ENCODE measurements around the gene NR2E3.
"Not testable (repeated sequence)": the region's sequence is repeated elsewhere in the genome, so short reads cannot be mapped to it uniquely, and the experiment has no call there.

NR2E3 gene

GRCh38 chr15:71821547-71822129 lies 11.3 kb downstream of the NR2E3 start:
- Histone ChIP-seq H3K27me3 (ENCODE audit: insufficient read depth, low read length) (no peaks in the 10 kb centered on the region), H3K9ac (ENCODE audit: low read depth, low read length) (no peak overlapping the region), H3K9me3 (ENCODE audit: insufficient read depth, low read depth, low read length) (peaks cover 14% of the 10 kb centered on the region; the same call in 1 of the 2 replicates), H3K36me3 (ENCODE audit: insufficient read depth, low read length) (peaks cover 8% of the 10 kb centered on the region; the same call in 1 of the 2 replicates), H3K4me1 (ENCODE audit: insufficient read depth, low read length) (peaks cover 8% of the 10 kb centered on the region), H3K4me3 (ENCODE audit: low read length) (no peak overlapping the region), H3K27ac (ENCODE audit: low read depth, low read length) (no peak overlapping the region)
- 92% methylated on average over 5 of the region's 5 CpGs for WGBS

- no peak overlapping the region for H3K9ac ChIP-seq (ENCODE audit: low read depth, low read length)
- H3K27ac ChIP-seq (ENCODE audit: low read depth, low read length) = no peak overlapping the region
- H3K4me1 ChIP-seq (ENCODE audit: insufficient read depth, low read length) = peaks cover 12% of the 10 kb centered on the region
- H3K4me3 ChIP-seq (ENCODE audit: low read length) = no peak overlapping the region
- H3K9me3 ChIP-seq (ENCODE audit: insufficient read depth, low read depth, low read length) = peaks cover 14% of the 10 kb centered on the region; the same call in 1 of the 2 replicates
- H3K27me3 ChIP-seq (ENCODE audit: insufficient read depth, low read length) = no peaks in the 10 kb centered on the region
- WGBS = 96% methylated on average over 3 of the region's 3 CpGs
- H3K36me3 ChIP-seq (ENCODE audit: insufficient read depth, low read length) = peaks cover 20% of the 10 kb centered on the region
Measured at GRCh38 chr15:71822890-71823630, 12.7 kb downstream of the NR2E3 start.

DNA sequence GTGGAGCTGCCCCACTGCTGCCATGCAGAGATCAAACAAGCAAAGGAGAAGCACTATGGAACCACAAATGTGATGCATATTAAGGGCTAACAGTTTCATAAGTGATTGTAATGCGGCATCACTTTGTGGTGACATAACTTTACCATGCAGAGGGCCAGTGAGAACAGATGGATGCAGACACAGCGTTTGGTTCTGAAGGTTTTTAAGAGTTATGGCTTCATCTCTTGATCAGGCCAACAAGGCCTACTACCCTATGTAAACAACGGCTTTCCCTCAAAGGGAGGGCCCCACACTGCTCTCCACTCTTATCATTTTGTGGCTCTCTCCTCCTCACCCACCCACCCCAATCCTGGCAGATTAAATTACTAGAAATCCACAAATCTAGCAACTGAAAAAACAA lies 13.4 kb downstream of the NR2E3 start:
- H3K36me3 ChIP-seq (ENCODE audit: insufficient read depth, low read length) = peaks cover 20% of the 10 kb centered on the region
- WGBS = 90% methylated on average over 3 of the region's 3 CpGs

DNA sequence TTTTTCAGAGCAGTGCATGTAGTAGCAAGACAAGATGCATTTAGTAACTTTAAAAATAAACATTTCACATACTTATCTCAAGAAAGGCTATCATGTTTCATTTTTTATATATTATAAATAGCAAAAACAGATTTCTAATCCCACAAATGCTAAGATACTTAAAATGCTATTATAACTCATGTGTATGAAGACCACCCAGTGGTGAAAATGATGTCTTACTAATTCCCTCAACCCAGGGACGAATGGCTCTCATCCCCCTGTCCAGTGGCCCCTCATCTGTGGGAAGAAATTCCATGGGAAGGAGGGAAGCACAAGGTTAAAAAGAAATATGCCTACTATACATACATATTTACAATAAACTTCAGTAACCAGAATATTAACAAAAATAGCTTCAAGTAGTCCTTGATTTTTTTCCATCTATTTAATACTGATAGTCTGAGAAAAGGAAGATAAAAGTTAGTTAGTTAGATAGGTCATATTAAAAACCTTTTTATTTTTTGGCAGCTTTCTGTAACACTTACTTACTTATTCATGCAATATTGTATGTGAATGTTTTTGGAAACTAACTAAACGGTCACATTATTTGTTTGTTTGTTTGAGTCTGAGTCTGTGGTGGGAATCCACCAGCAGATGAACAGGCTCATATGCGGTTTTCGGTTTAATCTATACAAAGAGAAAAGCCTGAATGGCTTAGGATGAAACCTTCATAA lies 14.8 kb downstream of the NR2E3 start:
- no peak overlapping the region for H3K9ac ChIP-seq (ENCODE audit: low read depth, low read length)
- no peak overlapping the region for H3K4me3 ChIP-seq (ENCODE audit: low read length)
- H3K27me3 ChIP-seq (ENCODE audit: insufficient read depth, low read length) = no peaks in the 10 kb centered on the region
- no peak overlapping the region for H3K27ac ChIP-seq (ENCODE audit: low read depth, low read length)
- peaks cover 12% of the 10 kb centered on the region for H3K4me1 ChIP-seq (ENCODE audit: insufficient read depth, low read length)
- peaks cover 26% of the 10 kb centered on the region for H3K36me3 ChIP-seq (ENCODE audit: insufficient read depth, low read length)
- WGBS = 96% methylated on average over 3 of the region's 4 CpGs
- H3K9me3 ChIP-seq (ENCODE audit: insufficient read depth, low read depth, low read length) = peaks cover 14% of the 10 kb centered on the region; the same call in 1 of the 2 replicates

More for the DNA sequence above, 13.4 kb downstream of the NR2E3 start:
- no peak overlapping the region for H3K27ac ChIP-seq (ENCODE audit: low read depth, low read length)
- no peak overlapping the region for H3K9ac ChIP-seq (ENCODE audit: low read depth, low read length)
- no peak overlapping the region for H3K4me3 ChIP-seq (ENCODE audit: low read length)
- H3K4me1 ChIP-seq (ENCODE audit: insufficient read depth, low read length) = peaks cover 12% of the 10 kb centered on the region
- H3K9me3 ChIP-seq (ENCODE audit: insufficient read depth, low read depth, low read length) = peaks cover 14% of the 10 kb centered on the region; the same call in 1 of the 2 replicates
- no peaks in the 10 kb centered on the region for H3K27me3 ChIP-seq (ENCODE audit: insufficient read depth, low read length)

DNA sequence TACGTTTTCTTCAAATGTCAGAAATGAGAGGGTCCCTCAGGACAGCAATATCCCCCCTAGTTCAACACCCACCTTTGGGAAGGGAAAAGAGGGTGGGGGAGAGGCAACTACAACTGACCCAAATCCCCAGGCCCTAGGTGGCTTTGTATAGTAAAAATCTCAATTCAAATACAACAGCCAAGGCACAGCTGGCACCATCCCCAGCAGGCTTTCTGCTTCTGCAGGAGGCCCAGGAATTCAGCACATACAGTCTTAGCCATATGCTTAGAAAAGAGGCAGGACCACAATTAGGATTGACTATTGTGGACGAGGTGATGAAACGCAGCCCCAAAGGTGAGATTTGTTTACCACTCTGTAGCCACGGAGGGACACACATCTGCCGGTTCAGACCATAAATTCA lies 15.8 kb downstream of the NR2E3 start:
- Histone ChIP-seq H3K4me3 (ENCODE audit: low read length) (no peak overlapping the region), H3K27me3 (ENCODE audit: insufficient read depth, low read length) (no peaks in the 10 kb centered on the region), H3K27ac (ENCODE audit: low read depth, low read length) (peak overlapping the region; percentile 24; the same call in 1 of the 2 replicates), H3K4me1 (ENCODE audit: insufficient read depth, low read length) (peaks cover 12% of the 10 kb centered on the region), H3K9me3 (ENCODE audit: insufficient read depth, low read depth, low read length) (peaks cover 14% of the 10 kb centered on the region; the same call in 1 of the 2 replicates), H3K36me3 (ENCODE audit: insufficient read depth, low read length) (peaks cover 26% of the 10 kb centered on the region), H3K9ac (ENCODE audit: low read depth, low read length) (no peak overlapping the region)
- 85% methylated on average over 5 of the region's 5 CpGs for WGBS

- WGBS = 95% methylated on average over 2 of the region's 2 CpGs
- H3K4me1 ChIP-seq (ENCODE audit: insufficient read depth, low read length) = peaks cover 10% of the 10 kb centered on the region
- no peak overlapping the region for H3K27ac ChIP-seq (ENCODE audit: low read depth, low read length)
- no peak overlapping the region for H3K4me3 ChIP-seq (ENCODE audit: low read length)
- no peak overlapping the region for H3K9ac ChIP-seq (ENCODE audit: low read depth, low read length)
- no peaks in the 10 kb centered on the region for H3K27me3 ChIP-seq (ENCODE audit: insufficient read depth, low read length)
- peaks cover 22% of the 10 kb centered on the region for H3K36me3 ChIP-seq (ENCODE audit: insufficient read depth, low read length)
- no peaks in the 10 kb centered on the region for H3K9me3 ChIP-seq (ENCODE audit: insufficient read depth, low read depth, low read length)
Measured at GRCh38 chr15:71830981-71831380, 20.6 kb downstream of the NR2E3 start.

DNA sequence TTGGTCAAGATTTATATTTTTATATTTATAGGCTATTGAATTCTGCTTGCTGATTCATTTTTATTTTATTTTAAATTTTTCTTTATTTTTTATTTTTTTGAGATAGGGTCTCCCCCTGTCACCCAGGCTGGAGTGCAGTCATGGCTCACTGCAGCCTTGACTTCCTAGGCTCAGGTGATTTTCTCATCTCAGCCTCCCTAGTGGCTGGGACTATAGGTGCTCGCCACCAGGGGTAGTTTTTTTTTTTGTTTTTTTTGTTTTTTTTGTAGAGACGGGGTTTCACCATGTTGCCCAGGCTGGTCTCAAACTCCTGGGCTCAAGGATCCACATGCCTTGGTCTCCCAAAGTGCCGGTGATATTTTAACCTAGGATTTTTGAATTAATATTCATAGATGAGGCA lies 31.2 kb downstream of the NR2E3 start:
- Histone ChIP-seq H3K27me3 (ENCODE audit: insufficient read depth, low read length) (no peaks in the 10 kb centered on the region), H3K4me3 (ENCODE audit: low read length) (no peak overlapping the region), H3K9ac (ENCODE audit: low read depth, low read length) (no peak overlapping the region), H3K27ac (ENCODE audit: low read depth, low read length) (no peak overlapping the region), H3K9me3 (ENCODE audit: insufficient read depth, low read depth, low read length) (no peaks in the 10 kb centered on the region), H3K36me3 (ENCODE audit: insufficient read depth, low read length) (peaks cover 12% of the 10 kb centered on the region), H3K4me1 (ENCODE audit: insufficient read depth, low read length) (no peaks in the 10 kb centered on the region)
- WGBS = 100% methylated on average over 2 of the region's 3 CpGs

DNA sequence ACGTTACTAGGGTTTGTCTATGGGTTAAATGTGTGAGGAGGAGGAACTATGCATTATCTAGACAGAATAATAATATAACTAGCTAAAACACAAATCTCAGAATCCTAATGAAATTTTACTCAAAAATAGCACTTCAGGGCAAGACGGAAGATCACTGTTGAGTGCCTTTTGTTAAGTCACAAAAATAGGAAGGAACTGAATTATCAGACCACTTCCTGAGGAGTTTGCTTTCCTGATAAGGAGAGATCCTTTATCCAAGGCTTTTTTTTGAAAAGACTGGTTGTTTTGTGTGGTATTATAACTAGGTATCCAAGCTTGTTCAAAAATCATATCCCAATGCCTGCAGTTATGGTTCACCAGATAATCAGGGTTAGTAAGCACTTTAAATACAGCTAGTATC lies 34.6 kb downstream of the NR2E3 start:
- Histone ChIP-seq H3K9ac (ENCODE audit: low read depth, low read length) (no peak overlapping the region), H3K4me3 (ENCODE audit: low read length) (no peak overlapping the region), H3K4me1 (ENCODE audit: insufficient read depth, low read length) (no peaks in the 10 kb centered on the region), H3K9me3 (ENCODE audit: insufficient read depth, low read depth, low read length) (no peaks in the 10 kb centered on the region), H3K27ac (ENCODE audit: low read depth, low read length) (no peak overlapping the region), H3K36me3 (ENCODE audit: insufficient read depth, low read length) (peaks cover 36% of the 10 kb centered on the region), H3K27me3 (ENCODE audit: insufficient read depth, low read length) (no peaks in the 10 kb centered on the region)
- 81% methylated on average over 1 of the region's 2 CpGs for WGBS

DNA sequence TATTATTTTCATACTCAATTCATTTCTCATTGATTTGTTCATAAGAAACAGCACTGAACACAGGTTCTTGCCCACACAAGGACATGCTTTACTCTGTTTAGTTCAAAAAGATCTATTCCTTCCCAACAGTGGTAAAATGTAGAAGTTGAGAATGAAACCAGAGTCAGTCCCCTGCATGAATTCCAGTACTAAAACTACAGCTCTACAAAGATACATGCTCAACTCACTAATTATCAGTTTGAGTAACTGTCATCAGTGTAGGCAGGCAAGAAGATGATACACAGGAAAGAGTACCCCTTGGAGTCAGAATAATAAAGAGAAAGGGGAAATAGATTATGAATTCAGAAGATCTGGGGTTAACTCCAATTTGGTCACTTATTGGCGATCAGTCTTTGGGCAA lies 43.2 kb downstream of the NR2E3 start:
- H3K4me1 ChIP-seq (ENCODE audit: insufficient read depth, low read length) = no peaks in the 10 kb centered on the region
- H3K27me3 ChIP-seq (ENCODE audit: insufficient read depth, low read length) = no peaks in the 10 kb centered on the region
- peaks cover 19% of the 10 kb centered on the region for H3K36me3 ChIP-seq (ENCODE audit: insufficient read depth, low read length)
- H3K4me3 ChIP-seq (ENCODE audit: low read length) = no peak overlapping the region
- no peak overlapping the region for H3K27ac ChIP-seq (ENCODE audit: low read depth, low read length)
- 90% methylated on average over 1 of the region's 1 CpG for WGBS
- H3K9me3 ChIP-seq (ENCODE audit: insufficient read depth, low read depth, low read length) = no peaks in the 10 kb centered on the region
- H3K9ac ChIP-seq (ENCODE audit: low read depth, low read length) = no peak overlapping the region

DNA sequence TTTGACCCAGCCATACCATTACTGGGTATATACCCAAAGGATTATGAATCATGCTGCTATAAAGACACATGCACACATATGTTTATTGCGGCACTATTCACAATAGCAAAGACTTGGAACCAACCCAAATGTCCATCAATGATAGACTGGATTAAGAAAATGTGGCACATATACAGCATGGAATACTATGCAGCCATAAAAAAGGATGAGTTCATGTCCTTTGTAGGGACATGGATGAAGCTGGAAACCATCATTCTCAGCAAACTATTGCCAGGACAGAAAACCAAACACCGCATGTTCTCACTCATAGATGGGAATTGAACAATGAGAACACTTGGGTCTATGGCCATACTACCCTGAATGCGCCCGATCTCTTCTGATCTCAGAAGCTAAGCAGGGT lies 47.9 kb downstream of the NR2E3 start:
- H3K4me3 ChIP-seq (ENCODE audit: low read length); H3K36me3 ChIP-seq (ENCODE audit: insufficient read depth, low read length); H3K9me3 ChIP-seq (ENCODE audit: insufficient read depth, low read depth, low read length); H3K9ac ChIP-seq (ENCODE audit: low read depth, low read length); H3K27ac ChIP-seq (ENCODE audit: low read depth, low read length); H3K27me3 ChIP-seq (ENCODE audit: insufficient read depth, low read length); H3K4me1 ChIP-seq (ENCODE audit: insufficient read depth, low read length): not testable (repeated sequence)
- WGBS = 99% methylated on average over 3 of the region's 4 CpGs

Data from HUES64 (cell line).